Measurements from ENCODE around the gene HSBP1L1. TPM values are rescaled to one million over a fixed set of nuclear protein-coding genes. Genes with fewer than 3 reads are reported as not detected.

Gene HSBP1L1
- total and polyA plus RNA-seq, 2 of the 13 experiments (the other 11 are each of a cell fraction or from before 2014, with no cell fraction given), result 22.6 to 45.1 TPM

DNA sequence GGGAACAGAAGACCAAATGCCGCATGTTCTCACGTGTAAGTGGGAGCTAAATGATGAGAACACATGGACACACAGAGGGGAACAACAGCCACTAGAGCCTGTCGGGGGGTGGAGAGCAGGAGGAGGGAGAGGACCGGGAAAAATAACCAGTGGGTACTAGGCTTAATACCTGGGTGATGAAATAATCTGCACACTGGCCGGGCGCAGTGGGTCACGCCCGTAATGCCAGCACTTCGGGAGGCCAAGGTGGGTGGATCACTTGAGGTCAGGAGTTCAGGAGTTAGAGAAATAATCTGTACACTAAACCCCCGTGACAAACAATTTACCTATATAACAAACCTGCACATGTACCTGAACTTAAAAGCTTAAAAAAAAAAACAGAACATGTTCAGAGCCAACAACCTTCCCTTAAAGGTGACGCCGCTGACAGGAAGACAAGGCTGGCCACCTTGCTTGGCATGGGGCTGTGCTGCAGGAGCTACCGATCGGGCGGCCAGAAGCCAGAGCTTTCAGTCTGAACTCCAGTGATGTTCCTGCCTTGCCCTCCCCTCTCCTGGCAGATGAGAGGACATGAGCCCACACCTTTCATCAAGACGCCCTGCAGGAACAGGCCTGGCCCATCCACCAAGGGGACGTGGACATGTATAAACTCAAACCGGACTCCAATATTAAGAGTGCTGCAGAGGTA, 24.2 kb upstream of the HSBP1L1 start (continued):
- TF ChIP-seq, protein P1, sequence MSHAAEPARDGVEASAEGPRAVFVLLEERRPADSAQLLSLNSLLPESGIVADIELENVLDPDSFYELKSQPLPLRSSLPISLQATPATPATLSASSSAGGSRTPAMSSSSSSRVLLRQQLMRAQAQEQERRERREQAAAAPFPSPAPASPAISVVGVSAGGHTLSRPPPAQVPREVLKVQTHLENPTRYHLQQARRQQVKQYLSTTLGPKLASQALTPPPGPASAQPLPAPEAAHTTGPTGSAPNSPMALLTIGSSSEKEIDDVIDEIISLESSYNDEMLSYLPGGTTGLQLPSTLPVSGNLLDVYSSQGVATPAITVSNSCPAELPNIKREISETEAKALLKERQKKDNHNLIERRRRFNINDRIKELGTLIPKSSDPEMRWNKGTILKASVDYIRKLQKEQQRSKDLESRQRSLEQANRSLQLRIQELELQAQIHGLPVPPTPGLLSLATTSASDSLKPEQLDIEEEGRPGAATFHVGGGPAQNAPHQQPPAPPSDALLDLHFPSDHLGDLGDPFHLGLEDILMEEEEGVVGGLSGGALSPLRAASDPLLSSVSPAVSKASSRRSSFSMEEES (CRISPR knock-in tag; IDR thresholded peaks at IDR 0.05), result no peak
- TF ChIP-seq MZF1 (CRISPR knock-in tag; IDR thresholded peaks at IDR 0.05; ENCODE audit: borderline replicate concordance), result no peak
- no peak for TF ChIP-seq ZNF562 (CRISPR knock-in tag; IDR thresholded peaks at IDR 0.05; ENCODE audit: borderline replicate concordance)
- TF ChIP-seq KLF6 (CRISPR knock-in tag; IDR thresholded peaks at IDR 0.05), result no peak
- no peak for TF ChIP-seq ZSCAN20 (CRISPR knock-in tag; IDR thresholded peaks at IDR 0.05; ENCODE audit: borderline replicate concordance)

DNA sequence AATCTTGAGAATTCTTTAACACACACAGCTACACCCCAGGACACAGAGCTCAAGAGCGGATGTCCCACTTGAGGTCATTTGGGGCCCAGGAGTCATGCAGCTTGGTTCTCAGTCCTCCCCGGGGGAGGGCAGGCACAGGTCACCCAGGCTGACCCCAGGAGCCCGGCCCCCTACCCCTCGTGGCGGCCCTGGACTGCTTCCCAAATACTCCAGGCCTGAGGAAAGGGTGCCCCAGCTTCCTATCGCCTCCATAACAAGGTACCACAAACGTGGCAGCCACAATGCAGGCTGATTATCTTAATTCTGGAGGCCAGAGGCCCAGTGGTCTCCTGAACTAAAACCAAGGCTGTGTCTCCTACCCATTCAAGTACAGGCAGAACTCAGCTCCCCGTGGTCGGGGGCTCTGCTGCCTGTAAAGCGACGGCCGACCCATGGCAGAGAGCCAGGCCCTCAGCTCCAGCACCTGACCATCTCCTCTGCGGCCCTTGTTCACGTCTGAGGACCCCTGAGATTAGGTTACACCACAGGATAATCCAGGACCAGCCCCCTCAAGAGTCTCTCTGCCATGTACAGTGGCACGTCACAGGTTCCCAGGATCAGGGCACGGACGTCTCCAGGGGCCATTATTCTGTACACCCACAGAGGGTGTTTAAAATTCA, 23.5 kb upstream of the HSBP1L1 start:
- Histone ChIP-seq H3K4me2 (ENCODE audit: low read depth, low read length) (no peak overlapping the region), H3K4me1 (ENCODE audit: insufficient read depth, low read length) (peaks cover 77% of the 10 kb centered on the region), H3K36me3 (replicated peaks in 1 of 2; ENCODE audit: control insufficient read depth in 1 of 2, insufficient read depth in 2 of 2, low read length in 2 of 2) (peaks cover 9 to 34% of the 10 kb centered on the region in 2 experiments; a peak in 4 of 5 replicates), H3K27ac (ENCODE audit: extremely low read length, insufficient read depth, low read length) (no peak overlapping the region), H3K4me3 (replicated peaks in 1 of 3; ENCODE audit: insufficient read depth in 1 of 3, low read depth in 2 of 3, low read length in 3 of 3) (no peak overlapping the region), H4K20me1 (ENCODE audit: insufficient read depth, low read length) (peaks cover 14% of the 10 kb centered on the region; the same call in 1 of the 2 replicates), H3K9me3 (ENCODE audit: low read length) (no peaks in the 10 kb centered on the region), H2AFZ (ENCODE audit: low read length) (no peak overlapping the region), H3K9ac (ENCODE audit: insufficient read depth, low read depth, low read length) (no peak overlapping the region), H3K79me2 (ENCODE audit: insufficient read depth, low read length) (peaks cover 90% of the 10 kb centered on the region), H3K27me3 (ENCODE audit: control insufficient read depth in 1 of 2, insufficient read depth in 2 of 2, low read length in 2 of 2) (no peaks in the 10 kb centered on the region)
- CTCF ChIA-PET (ENCODE audit: low intra/inter-chr PET ratio, low total read pairs), result no interaction called here
- WGBS (ENCODE audit: low lambda C conversion rate), result 94% methylated on average over 14 of the region's 17 CpGs
- in situ Hi-C loops (cut with HindIII; ENCODE audit: extremely low pct_ligation_motif_present, low pct_unique_long_range_greater_than_20kb), result no loop called here
- intact Hi-C loops (cut with micrococcal nuclease; ENCODE audit: unreplicated experiment), result no loop called here
- DNase-seq (ENCODE audit: low spot score) (no peak), FAIRE-seq (no peak), ATAC-seq (no peak)
- no TSS peak for BruUV-seq (replicated peaks)
- POLR2A ChIA-PET, result interaction anchor here (0.8 to 1.5 kb wide), 2 partner anchors 11 to 93 kb away, joined by 3 to 4 read pairs; partner anchors contain the start of gene SLC66A2
- TF ChIP-seq, protein P2, sequence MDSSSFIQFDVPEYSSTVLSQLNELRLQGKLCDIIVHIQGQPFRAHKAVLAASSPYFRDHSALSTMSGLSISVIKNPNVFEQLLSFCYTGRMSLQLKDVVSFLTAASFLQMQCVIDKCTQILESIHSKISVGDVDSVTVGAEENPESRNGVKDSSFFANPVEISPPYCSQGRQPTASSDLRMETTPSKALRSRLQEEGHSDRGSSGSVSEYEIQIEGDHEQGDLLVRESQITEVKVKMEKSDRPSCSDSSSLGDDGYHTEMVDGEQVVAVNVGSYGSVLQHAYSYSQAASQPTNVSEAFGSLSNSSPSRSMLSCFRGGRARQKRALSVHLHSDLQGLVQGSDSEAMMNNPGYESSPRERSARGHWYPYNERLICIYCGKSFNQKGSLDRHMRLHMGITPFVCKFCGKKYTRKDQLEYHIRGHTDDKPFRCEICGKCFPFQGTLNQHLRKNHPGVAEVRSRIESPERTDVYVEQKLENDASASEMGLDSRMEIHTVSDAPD (CRISPR knock-in tag; IDR thresholded peaks at IDR 0.05), result no peak
- TF ChIP-seq ZNF337 (CRISPR knock-in tag; IDR thresholded peaks at IDR 0.05; ENCODE audit: borderline replicate concordance, low read depth) (no peak), JUN (CRISPR knock-in tag; IDR thresholded peaks at IDR 0.05) (no peak)

Data from HepG2 (cell line).